Coronary artery (tissue), 2 donors: ENCODE data around the gene ADAD2.

Experiments
- DNase-seq: peaks from one replicate; pipeline ENCODE4 v3.0.0-alpha.2; 2017; ENCODE audit warnings: low spot score
- H3K27ac ChIP-seq, 2 donors: fragments of 200-600 bp; sonication (generic); one replicate each; pipeline ENCODE4 v1.5.1; 2016 to 2019
- H3K4me3 ChIP-seq: fragments of 200-600 bp; sonication (generic); 2 replicates; pipeline ENCODE4 v1.5.1; 2016; ENCODE audit warnings: mild to moderate bottlenecking, moderate library complexity
- CTCF ChIP-seq: fragments of 200-600 bp; sonication (generic); IDR thresholded peaks from one replicate; pipeline ENCODE4 v1.5.1; 2019; ENCODE audit warnings: antibody characterized with exemption

The ADAD2 gene

GRCh38 chr16:84233748-84234147, 42.8 kb downstream of the ADAD2 start:
- no peak overlapping the region for H3K4me3 ChIP-seq
- no peak for DNase-seq
- H3K27ac ChIP-seq = no peak overlapping the region
- TF ChIP-seq CTCF = no peak

- no peak for DNase-seq
- H3K27ac ChIP-seq = peak overlapping the region in 1 of 2 donors; percentile 0
- no peak overlapping the region for H3K4me3 ChIP-seq
- no peak for TF ChIP-seq CTCF
These were observed 43.6 kb downstream of the ADAD2 start for GRCh38 chr16:84234321-84235241.

- no peak overlapping the region for H3K4me3 ChIP-seq
- H3K27ac ChIP-seq = no peak overlapping the region
- no peak for DNase-seq
- no peak for TF ChIP-seq CTCF
These were observed 45.7 kb downstream of the ADAD2 start for GRCh38 chr16:84236671-84237070.

- TF ChIP-seq CTCF = no peak
- Histone ChIP-seq H3K27ac (no peak overlapping the region), H3K4me3 (no peak overlapping the region)
- DNase-seq = no peak
These were observed 47.2 kb downstream of the ADAD2 start for GRCh38 chr16:84237994-84238750.

GRCh38 chr16:84239141-84239769, 48.3 kb downstream of the ADAD2 start:
- DNase-seq = no peak
- Histone ChIP-seq H3K4me3 (no peak overlapping the region), H3K27ac (no peak overlapping the region)
- TF ChIP-seq CTCF = no peak

GRCh38 chr16:84239909-84240308, 49.0 kb downstream of the ADAD2 start, which contains the start of gene KCNG4:
TSS of gene KCNG4 (minus strand) at chr16:84240012. CDS start at chr16:84237485, 2,527 bp downstream.
- DNase-seq = no peak
- no peak for TF ChIP-seq CTCF
- no peak within 1 kb of the TSS for H3K4me3 ChIP-seq
- no peak within 1 kb of the TSS for H3K27ac ChIP-seq
